MM.1S (cell line): Measurements from ENCODE around the gene B4GALNT1.
A peak's percentile ranks its signal among the peaks of the same experiment; 100 is the strongest.
"Not testable (repeated sequence)": the region's sequence is repeated elsewhere in the genome, so short reads cannot be mapped to it uniquely, and the experiment has no call there.

Source experiments
- DNase-seq: peaks from one replicate; pipeline ENCODE4 v3.0.0-alpha.2; 2015
- H2AFZ ChIP-seq: fragments of 300-600 bp; sonication (generic); 2 replicates; pipeline ENCODE4 v1.6.0; 2016; ENCODE audit warnings: antibody characterized with exemption, low read length
- H3F3A ChIP-seq: fragments of 300-600 bp; sonication (generic); 2 replicates; pipeline ENCODE4 v1.6.1; 2016; ENCODE audit warnings: mild to moderate bottlenecking, antibody characterized with exemption, low read length, moderate library complexity, mixed read lengths; ENCODE audit not compliant: insufficient read depth
- H3K27ac ChIP-seq: fragments of 300-600 bp; sonication (generic); 2 replicates; pipeline ENCODE4 v1.5.1; 2016; ENCODE audit warnings: mild to moderate bottlenecking, low read length
- H3K27me3 ChIP-seq: fragments of 300-600 bp; sonication (generic); replicated peaks from 2 replicates; pipeline ENCODE4 v1.6.0; 2016; ENCODE audit warnings: low read length; ENCODE audit not compliant: insufficient read depth
- H3K36me3 ChIP-seq: fragments of 300-600 bp; sonication (generic); replicated peaks from 2 replicates; pipeline ENCODE4 v1.6.1; 2016; ENCODE audit warnings: mild to moderate bottlenecking, low read length, mixed read lengths; ENCODE audit not compliant: insufficient read depth
- H3K4me1 ChIP-seq: fragments of 300-600 bp; sonication (generic); 2 replicates; pipeline ENCODE4 v1.6.1; 2016; ENCODE audit warnings: low read length, mixed read lengths
- H3K4me2 ChIP-seq: fragments of 300-600 bp; sonication (generic); 2 replicates; pipeline ENCODE4 v1.6.0; 2016; ENCODE audit warnings: low read depth, low read length
- H3K4me3 ChIP-seq: fragments of 300-600 bp; sonication (generic); 2 replicates; pipeline ENCODE4 v1.5.1; 2016; ENCODE audit warnings: low read length, mixed read lengths
- H3K79me2 ChIP-seq: fragments of 300-600 bp; sonication (generic); 2 replicates; pipeline ENCODE4 v1.6.1; 2016; ENCODE audit warnings: mixed run types, low read length, mixed read lengths
- H3K9ac ChIP-seq: fragments of 300-600 bp; sonication (generic); 2 replicates; pipeline ENCODE4 v1.6.1; 2016; ENCODE audit warnings: low read length, mixed read lengths
- H3K9me2 ChIP-seq: fragments of 300-600 bp; sonication (generic); replicated peaks from 2 replicates; pipeline ENCODE4 v1.6.1; 2016; ENCODE audit warnings: mild to moderate bottlenecking, low read length, mixed read lengths; ENCODE audit not compliant: insufficient read depth
- H3K9me3 ChIP-seq: fragments of 300-600 bp; sonication (generic); replicated peaks from 2 replicates; pipeline ENCODE4 v1.6.1; 2016; ENCODE audit warnings: mild to moderate bottlenecking, low read length, mixed read lengths; ENCODE audit not compliant: insufficient read depth
- H4K20me1 ChIP-seq: fragments of 300-600 bp; sonication (generic); 2 replicates; pipeline ENCODE4 v1.6.1; 2016; ENCODE audit warnings: mild to moderate bottlenecking, low read length, moderate library complexity, mixed read lengths; ENCODE audit not compliant: insufficient read depth
- EZH2 ChIP-seq: fragments of 300-600 bp; sonication (generic); optimal IDR thresholded peaks from 2 replicates; pipeline ENCODE3; 2017; ENCODE audit warnings: low read depth, mild to moderate bottlenecking, antibody characterized with exemption, low read length, mixed read lengths
- EZH2phosphoT487 ChIP-seq: fragments of 300-600 bp; sonication (generic); IDR thresholded peaks from 2 replicates; pipeline ENCODE4 v1.6.1; 2018; ENCODE audit warnings: antibody characterized with exemption, low read length
- TF ChIP-seq, protein P1 (sequence below): fragments of 300-600 bp; sonication (generic); IDR thresholded peaks from 2 replicates; pipeline ENCODE4 v1.5.1; 2016; ENCODE audit warnings: antibody characterized with exemption, low read length, mixed read lengths

B4GALNT1 gene

DNA sequence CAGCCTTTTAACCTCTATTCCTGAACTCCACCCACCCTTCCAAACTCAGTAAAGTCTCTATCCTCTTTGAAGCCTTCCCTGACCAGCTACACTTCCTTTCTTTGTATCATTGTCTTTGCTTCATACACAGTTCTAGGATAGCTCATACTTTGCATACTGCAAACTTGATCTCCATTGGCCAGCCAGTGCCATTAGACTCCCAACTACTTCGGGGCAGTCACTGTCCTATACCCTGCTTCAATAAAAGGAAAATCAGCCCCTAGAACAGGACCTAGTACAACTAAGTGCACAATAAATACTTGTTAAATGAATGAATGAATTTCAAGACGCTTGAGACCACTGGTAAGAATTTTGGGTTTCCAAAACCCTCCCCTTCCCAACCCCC is 42.5 kb downstream of the B4GALNT1 start:
- TF ChIP-seq EZH2 (no peak), EZH2phosphoT487 (no peak)
- TF ChIP-seq, protein P1, sequence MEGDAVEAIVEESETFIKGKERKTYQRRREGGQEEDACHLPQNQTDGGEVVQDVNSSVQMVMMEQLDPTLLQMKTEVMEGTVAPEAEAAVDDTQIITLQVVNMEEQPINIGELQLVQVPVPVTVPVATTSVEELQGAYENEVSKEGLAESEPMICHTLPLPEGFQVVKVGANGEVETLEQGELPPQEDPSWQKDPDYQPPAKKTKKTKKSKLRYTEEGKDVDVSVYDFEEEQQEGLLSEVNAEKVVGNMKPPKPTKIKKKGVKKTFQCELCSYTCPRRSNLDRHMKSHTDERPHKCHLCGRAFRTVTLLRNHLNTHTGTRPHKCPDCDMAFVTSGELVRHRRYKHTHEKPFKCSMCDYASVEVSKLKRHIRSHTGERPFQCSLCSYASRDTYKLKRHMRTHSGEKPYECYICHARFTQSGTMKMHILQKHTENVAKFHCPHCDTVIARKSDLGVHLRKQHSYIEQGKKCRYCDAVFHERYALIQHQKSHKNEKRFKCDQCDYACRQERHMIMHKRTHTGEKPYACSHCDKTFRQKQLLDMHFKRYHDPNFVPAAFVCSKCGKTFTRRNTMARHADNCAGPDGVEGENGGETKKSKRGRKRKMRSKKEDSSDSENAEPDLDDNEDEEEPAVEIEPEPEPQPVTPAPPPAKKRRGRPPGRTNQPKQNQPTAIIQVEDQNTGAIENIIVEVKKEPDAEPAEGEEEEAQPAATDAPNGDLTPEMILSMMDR: no peak
- H3K4me3 ChIP-seq: peak overlapping the region; percentile 94
- H3K9me2 ChIP-seq: no peaks in the 10 kb centered on the region
- peaks cover 23% of the 10 kb centered on the region for H3K79me2 ChIP-seq
- no peaks in the 10 kb centered on the region for H3K36me3 ChIP-seq
- peaks cover 22% of the 10 kb centered on the region; the same call in 1 of the 2 replicates for H3K27me3 ChIP-seq
- peak overlapping the region; percentile 10; the same call in 1 of the 2 replicates for H3K27ac ChIP-seq
- no peaks in the 10 kb centered on the region for H3K9me3 ChIP-seq
- peak overlapping the region; percentile 98 for H2AFZ ChIP-seq
- no peak for DNase-seq
- H3K4me1 ChIP-seq: peaks cover 14% of the 10 kb centered on the region; the same call in 1 of the 2 replicates
- no peaks in the 10 kb centered on the region for H4K20me1 ChIP-seq
- H3K4me2 ChIP-seq: peak overlapping the region; percentile 99
- 0 out of 2 replicates have a peak, but pooled peaks cover 3% of the 10 kb centered on the region for H3F3A ChIP-seq
- peak overlapping the region; percentile 76; the same call in 1 of the 2 replicates for H3K9ac ChIP-seq

DNA sequence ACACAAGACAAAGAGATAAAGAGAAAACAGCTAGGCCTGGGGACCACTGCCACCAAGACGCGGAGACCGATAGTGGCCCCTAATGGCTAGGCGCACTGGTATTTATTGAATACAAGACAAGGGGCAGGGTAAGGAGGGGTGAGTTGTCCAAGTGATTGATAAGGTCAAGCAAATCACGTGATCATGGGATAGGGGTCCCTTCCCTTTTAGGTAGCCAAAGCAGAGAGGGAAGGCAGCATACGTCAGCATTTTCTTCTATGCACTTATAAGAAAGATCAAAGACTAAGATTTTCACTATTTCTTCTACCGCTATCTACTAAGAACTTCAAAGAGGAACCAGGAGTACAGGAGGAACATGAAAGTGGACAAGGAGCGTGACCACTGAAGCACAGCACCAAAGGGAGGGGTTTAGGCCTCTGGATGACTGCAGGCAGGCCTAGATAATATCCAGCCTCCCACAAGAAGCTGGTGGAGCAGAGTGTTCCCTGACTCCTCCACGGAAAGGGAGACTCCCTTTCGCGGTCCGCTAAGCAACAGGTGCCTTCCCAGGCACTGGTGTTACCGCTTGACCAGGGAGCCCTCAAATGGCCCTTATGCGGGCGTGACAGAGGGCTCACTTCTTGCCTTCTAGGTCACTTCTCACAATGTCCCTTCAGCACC is 43.9 kb downstream of the B4GALNT1 start:
- H2AFZ ChIP-seq: not testable (repeated sequence)

DNA sequence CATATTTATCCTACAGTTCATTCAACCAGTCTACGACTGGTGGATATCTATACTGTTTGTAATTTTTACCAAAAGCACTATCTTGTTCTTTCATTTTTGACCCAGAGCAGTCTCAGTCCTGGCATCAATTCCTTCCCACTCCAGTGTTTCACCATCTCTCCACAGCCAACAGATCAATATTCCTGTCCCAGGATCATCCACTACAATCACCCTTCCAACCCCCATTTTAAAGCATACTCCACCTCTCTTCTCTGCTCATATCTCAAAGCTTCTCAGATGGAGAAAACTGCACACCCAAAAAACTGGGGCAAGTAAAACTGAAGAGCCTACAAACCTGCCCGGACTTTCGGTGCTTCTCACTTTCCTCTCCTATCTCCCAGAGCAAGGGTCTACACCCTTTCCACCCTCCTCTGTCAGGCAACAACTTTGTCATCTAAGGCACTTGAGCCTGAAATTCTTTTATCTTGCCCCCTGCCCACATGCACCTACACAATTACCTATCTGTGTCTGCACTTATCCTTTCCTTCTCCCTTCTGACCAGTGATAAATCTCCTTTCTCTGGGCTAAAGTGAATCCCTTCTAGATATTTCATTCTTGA is 46.1 kb downstream of the B4GALNT1 start:
- H3F3A ChIP-seq: 0 out of 2 replicates have a peak, but pooled peaks cover 3% of the 10 kb centered on the region
- peaks cover 7% of the 10 kb centered on the region; the same call in 1 of the 2 replicates for H3K4me1 ChIP-seq
- H3K4me2 ChIP-seq: no peak overlapping the region
- DNase-seq: no peak
- H3K9me2 ChIP-seq: no peaks in the 10 kb centered on the region
- peaks cover 8% of the 10 kb centered on the region for H3K79me2 ChIP-seq
- TF ChIP-seq EZH2phosphoT487: no peak
- H2AFZ ChIP-seq: no peak overlapping the region
- no peak overlapping the region for H3K4me3 ChIP-seq
- H3K9ac ChIP-seq: no peak overlapping the region
- H3K36me3 ChIP-seq: no peaks in the 10 kb centered on the region
- no peak overlapping the region for H3K27ac ChIP-seq
- peaks cover 28% of the 10 kb centered on the region for H3K27me3 ChIP-seq
- H3K9me3 ChIP-seq: no peaks in the 10 kb centered on the region
- no peaks in the 10 kb centered on the region for H4K20me1 ChIP-seq

More for the DNA sequence above, 43.9 kb downstream of the B4GALNT1 start:
- H3K4me3 ChIP-seq, H3F3A ChIP-seq, H3K9me2 ChIP-seq, H4K20me1 ChIP-seq, H3K4me2 ChIP-seq, H3K9me3 ChIP-seq, H3K36me3 ChIP-seq, DNase-seq, H3K27ac ChIP-seq, H3K9ac ChIP-seq: not testable (repeated sequence)
- H3K27me3 ChIP-seq: peaks cover 22% of the 10 kb centered on the region; the same call in 1 of the 2 replicates
- H3K4me1 ChIP-seq: peaks cover 14% of the 10 kb centered on the region; the same call in 1 of the 2 replicates
- peaks cover 23% of the 10 kb centered on the region for H3K79me2 ChIP-seq

DNA sequence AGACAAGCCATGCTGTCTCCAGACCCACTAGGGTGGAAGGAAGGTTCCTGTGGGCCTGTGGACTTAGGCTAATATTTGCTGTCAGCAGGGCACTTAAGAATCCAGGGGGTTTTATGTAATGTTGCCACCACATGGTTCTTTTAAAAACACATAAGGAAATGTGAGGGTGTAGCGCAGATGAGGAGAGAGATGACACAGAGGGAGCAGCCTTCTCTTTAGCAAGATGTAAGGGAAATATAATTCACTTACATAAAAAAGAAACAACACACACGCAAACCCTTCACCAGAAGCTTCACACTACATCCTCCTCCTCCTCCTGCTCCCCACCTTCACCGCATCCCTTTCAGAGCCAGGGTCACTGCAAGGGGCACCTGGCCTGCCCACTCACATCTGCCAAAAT is 46.9 kb downstream of the B4GALNT1 start:
- Histone ChIP-seq H3K36me3 (no peaks in the 10 kb centered on the region), H3K9me2 (no peaks in the 10 kb centered on the region), H3K4me3 (no peak overlapping the region), H3K4me1 (peaks cover 5% of the 10 kb centered on the region; the same call in 1 of the 2 replicates), H3K27ac (no peak overlapping the region), H3F3A (0 out of 2 replicates have a peak, but pooled peaks cover 3% of the 10 kb centered on the region), H3K4me2 (no peak overlapping the region), H3K27me3 (peaks cover 32% of the 10 kb centered on the region), H2AFZ (no peak overlapping the region), H3K9me3 (no peaks in the 10 kb centered on the region), H3K9ac (no peak overlapping the region), H4K20me1 (no peaks in the 10 kb centered on the region), H3K79me2 (peaks cover under 1% of the 10 kb centered on the region; the same call in 1 of the 2 replicates)
- no peak for TF ChIP-seq EZH2
- no peak for TF ChIP-seq EZH2phosphoT487
- TF ChIP-seq, protein P1: no peak
- no peak for DNase-seq
